Right kidney (tissue), 1 donor: ENCODE measurements around the gene CHRNA5.
"Not testable (repeated sequence)": the region's sequence is repeated elsewhere in the genome, so short reads cannot be mapped to it uniquely, and the experiment has no call there.

ENCODE experiments used
- DNase-seq: peaks from one replicate; pipeline ENCODE4 v3.0.0-alpha.2; 2016

Gene CHRNA5

DNA sequence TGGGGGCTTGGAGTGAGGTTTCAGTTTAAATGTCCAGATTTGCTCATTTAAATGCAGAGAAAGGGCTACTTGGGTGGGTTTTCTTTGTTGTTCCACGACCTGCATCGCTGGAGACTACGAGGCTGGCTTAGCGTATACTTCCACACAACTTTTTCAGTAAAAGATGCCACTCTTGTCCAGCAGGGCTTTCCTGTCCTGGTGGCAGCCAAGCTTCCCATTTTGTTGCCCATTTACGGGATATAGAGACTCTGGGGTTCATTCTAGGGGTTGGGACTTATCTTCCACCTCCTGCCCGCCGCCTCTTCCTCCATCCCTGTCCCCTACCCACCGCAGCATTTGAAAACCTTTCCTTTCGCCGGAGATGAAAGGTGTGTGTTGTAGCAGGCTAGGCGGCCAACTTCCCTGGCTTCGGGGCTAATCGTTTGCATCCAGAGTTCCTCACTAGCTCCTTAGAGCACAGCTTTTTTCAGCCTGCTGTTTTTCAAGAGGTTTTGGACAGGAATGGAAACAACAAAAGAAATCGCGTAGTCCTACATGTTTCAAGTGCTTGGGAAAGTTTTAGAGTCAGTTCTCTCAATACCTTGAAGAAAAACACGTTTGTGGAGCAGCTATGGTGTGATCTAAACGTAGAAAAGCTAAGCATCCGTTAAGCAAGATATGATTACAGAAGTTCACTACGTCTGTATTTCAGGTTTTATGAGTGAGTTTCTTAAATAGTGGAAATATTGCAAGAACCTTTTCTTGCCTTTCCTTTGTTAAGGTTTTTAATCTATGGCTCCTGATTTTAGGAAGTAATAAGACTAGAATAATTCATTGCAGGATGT lies 843 bp downstream of the CHRNA5 start:
- no peak for DNase-seq

GRCh38 chr15:78567531-78567930 lies 2.2 kb downstream of the CHRNA5 start:
- DNase-seq: no peak

GRCh38 chr15:78570710-78571109 lies 5.4 kb downstream of the CHRNA5 start:
- DNase-seq: no peak

- DNase-seq: no peak
Measured at GRCh38 chr15:78571382-78571781, 6.1 kb downstream of the CHRNA5 start.

DNA sequence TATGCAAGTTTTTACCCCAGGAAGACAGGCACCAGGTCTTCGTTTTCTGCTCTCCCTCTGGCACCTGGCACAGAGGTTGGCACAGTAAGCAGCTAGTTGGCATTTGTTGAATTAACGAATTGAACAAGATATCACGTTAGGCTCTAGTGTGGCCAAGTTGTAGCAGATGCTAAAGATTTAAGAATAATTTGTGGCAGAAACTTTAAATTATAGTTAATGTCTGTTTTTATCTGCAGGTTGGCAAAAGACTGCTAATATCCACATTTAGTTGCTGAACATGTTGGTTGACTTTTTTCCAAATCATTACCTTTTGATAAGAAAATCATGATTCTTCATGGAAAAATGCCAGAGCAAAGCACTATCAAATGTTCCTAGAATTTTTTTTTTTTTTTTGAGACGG lies 8.1 kb downstream of the CHRNA5 start:
- DNase-seq: no peak

DNA sequence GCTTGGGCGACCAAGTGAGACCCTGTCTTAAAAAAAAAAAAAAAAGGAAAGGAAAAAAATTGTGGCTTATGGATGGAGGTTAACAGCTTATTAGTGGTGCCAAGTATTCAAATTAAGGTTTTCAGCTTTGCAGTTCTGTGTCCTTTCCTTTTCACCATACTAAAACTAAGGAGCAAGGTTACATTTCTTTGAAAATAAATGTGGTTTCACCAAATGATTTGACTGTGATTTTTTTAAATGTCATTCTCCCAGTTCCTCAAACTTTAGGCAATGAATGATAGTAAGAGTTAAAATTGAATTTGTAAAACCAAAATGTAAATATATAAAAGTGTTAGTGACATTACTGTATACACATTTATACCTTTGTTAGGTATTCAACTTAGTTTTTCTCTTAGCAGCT lies 9.6 kb downstream of the CHRNA5 start:
- DNase-seq: no peak

- DNase-seq: no peak
Measured at GRCh38 chr15:78597583-78597982, 32.3 kb downstream of the CHRNA5 start.

DNA sequence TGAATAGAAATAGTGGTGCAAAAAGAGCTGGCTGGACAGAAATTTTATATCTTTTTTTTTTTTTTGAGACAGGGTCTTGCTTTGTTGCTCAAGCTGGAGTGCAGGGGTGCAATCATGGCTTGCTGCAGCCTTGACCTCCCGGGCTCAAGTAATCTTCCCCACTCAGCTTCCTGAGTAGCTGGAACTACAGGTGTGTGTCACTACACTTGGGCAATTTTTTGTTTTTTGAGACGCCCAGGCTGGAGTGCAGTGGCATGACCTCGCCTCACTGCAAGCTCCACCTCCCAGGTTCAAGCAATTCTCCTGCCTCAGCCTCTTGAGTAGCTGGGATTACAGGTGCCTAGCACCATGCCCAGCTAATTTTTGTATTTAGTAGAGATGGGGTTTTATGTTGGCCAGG lies 33.0 kb downstream of the CHRNA5 start:
- DNase-seq: no peak

DNA sequence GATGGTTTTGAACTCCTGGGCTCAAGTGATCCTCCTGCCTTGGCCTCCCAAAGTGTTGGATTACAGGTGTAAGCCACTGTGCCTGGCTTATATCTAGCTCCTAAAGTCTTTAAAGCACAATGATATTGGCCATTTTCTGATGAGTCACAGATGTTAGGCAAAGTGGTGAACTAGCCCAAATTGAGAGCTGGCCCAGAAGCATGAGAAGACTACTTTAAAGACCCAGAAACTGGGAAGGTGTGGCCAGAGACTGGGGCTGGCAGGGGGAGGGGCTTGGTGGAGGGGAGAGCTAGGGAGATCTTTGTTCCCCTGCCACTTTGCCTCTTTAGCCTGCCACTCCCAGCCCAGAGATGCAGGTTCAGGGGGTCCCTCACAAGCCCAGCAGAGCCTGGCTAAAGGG lies 33.9 kb downstream of the CHRNA5 start:
- DNase-seq: no peak

DNA sequence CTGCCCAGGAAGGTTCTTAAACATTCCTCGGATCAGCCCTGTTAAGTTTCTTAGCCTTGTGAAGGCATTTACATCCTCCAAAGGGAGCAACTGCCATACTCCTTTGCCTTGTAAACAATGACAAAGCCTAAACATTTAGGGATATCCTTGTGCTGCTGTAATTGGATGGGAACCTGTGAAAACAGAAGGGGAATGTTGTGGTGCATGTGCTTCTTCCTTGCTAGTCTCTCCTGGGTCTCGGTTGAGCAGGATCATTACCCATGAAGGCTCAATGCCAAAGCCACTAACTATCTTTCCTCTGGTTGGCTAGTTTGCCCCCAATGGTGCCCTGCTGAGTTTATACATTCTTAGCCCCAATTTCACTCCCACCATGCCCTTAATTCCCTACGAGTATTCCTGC lies 38.1 kb downstream of the CHRNA5 start:
- DNase-seq: no peak

GRCh38 chr15:78604420-78604819 lies 39.1 kb downstream of the CHRNA5 start:
- DNase-seq: no peak

GRCh38 chr15:78605201-78605600 lies 39.9 kb downstream of the CHRNA5 start:
- no peak for DNase-seq

DNA sequence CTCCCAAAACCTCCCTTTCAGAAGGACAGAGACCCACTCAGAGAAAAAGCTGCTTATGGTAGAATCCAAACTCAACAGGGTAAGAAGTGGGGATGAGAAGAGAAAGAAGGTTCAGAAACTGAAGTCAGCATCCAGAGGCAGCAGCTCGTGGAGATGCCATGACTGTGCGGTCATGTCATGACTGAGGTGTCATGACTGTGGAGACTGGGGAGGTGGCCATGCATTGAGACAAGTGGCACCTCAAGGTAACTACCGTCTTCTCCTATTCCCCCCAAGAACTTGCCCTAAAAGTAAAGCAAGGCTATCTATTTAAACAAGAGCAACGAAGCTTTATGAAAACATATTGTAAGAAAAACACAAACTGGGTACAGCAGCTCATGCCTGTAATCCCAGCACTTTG lies 40.4 kb downstream of the CHRNA5 start:
- no peak for DNase-seq

- DNase-seq: not testable (repeated sequence)
Measured at GRCh38 chr15:78609551-78609950, 44.2 kb downstream of the CHRNA5 start.

GRCh38 chr15:78614021-78614420 lies 48.7 kb downstream of the CHRNA5 start:
- no peak for DNase-seq

GRCh38 chr15:78615151-78615589 lies 49.9 kb downstream of the CHRNA5 start:
- no peak for DNase-seq

- DNase-seq: no peak
Measured at GRCh38 chr15:78616506-78616905, 51.2 kb downstream of the CHRNA5 start.

- no peak for DNase-seq
Measured at GRCh38 chr15:78617076-78617475, 51.8 kb downstream of the CHRNA5 start.

DNA sequence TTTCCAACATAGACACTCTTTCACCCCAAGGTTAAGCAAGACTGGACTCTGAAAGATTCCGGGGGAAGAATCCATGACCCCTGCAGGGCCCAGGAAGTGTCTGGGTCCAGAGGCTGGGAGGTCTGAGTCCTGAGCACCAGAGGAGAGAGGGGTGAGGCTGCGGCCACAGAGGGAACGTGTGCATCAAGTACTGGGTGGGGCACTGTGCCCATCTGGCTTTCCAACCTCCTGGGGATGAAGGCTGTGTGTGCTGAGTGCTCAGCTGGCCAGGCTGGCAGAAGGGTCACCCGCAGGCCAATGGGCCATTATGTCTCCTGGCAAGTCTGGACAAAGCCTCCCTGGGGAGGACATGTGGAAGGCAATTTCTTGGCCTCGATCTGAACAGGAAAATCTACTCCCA lies 52.2 kb downstream of the CHRNA5 start:
- no peak for DNase-seq

DNA sequence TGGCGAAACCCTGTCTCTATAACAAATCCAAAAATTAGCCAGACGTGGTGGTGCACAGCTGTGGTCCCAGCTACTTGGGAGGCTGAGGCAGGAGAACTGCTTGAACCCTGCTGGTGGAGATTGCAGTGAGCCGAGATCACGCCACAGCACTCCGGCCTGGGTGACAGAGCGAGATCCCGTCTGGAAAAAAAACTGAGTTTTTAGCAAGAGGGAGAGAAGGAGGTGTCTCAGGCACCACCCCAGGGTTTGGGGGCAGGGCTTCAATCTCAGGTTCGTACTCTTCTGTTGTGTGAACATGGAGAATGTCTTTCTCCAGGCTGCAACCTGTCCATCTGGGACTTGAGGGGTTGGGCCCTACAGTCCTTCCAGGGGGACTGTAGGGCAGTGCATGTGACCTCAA lies 52.7 kb downstream of the CHRNA5 start:
- no peak for DNase-seq

DNA sequence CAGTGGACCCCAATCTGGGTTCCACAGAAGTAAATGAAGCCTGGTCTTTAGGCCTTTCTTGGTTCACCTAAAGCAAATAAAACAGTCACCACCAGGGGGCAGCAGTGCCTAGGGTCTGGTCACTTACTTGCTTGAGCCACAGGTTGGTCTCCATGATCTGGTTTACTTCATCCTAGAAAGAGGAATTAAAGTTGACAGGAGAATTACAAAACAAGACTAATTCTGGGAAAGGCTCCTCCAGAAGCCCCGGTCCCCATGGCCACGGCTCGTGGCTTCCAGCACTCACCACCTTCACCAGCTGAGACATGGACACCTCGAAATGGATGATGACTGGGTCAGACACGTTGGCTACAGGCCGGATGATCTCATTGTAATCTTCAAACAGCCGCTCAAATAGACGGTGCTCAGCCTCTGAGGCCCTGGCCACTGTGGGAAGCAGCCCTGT lies 53.2 kb downstream of the CHRNA5 start:
- peak; percentile 57 for DNase-seq

GRCh38 chr15:78619022-78619950 lies 54.0 kb downstream of the CHRNA5 start:
- DNase-seq: no peak

- no peak for DNase-seq
Measured at GRCh38 chr15:78620021-78620526, 54.8 kb downstream of the CHRNA5 start.
